CD14-positive monocyte (primary cell): ENCODE results near the gene FARP1. TPM values are rescaled to one million over a fixed set of nuclear protein-coding genes. Genes with fewer than 3 reads are reported as not detected.

ENCODE experiments used
- DNase-seq, 3 donors: peaks; one replicate each; pipeline ENCODE4 v3.0.0-alpha.2; 2011 to 2022
- H2AFZ ChIP-seq: 2 replicates; pipeline ENCODE4 v1.6.0; 2012; ENCODE audit warnings: mild to moderate bottlenecking, low read depth, low read length, inconsistent platforms; ENCODE audit not compliant: insufficient read depth, poor library complexity, severe bottlenecking
- H3K27ac ChIP-seq, 2 donors: 1 replicate in 1 of 2; 2 replicates in 1 of 2; pipeline ENCODE4 v1.5.1; 2012 to 2013; ENCODE audit warnings: low read length in 2 of 2, control low read depth in 1 of 2, inconsistent platforms in 1 of 2, low read depth in 1 of 2, mild to moderate bottlenecking in 1 of 2
- H3K27me3 ChIP-seq, 2 donors: one replicate each; pipeline versions ENCODE4 v1.6.0 to v1.6.1; 2011 to 2013; ENCODE audit warnings: low read length in 2 of 2; ENCODE audit not compliant: control insufficient read depth in 2 of 2, insufficient read depth in 2 of 2
- H3K36me3 ChIP-seq, 2 donors: replicated peaks in 1 of 2; 1 replicate in 1 of 2; 2 replicates in 1 of 2; pipeline versions ENCODE4 v1.5.1 to v1.6.1; 2012 to 2013; ENCODE audit warnings: low read length in 2 of 2, control low read depth in 1 of 2, inconsistent platforms in 1 of 2, mild to moderate bottlenecking in 1 of 2; ENCODE audit not compliant: insufficient read depth in 2 of 2, control insufficient read depth in 1 of 2
- H3K4me1 ChIP-seq, 2 donors: 1 replicate in 1 of 2; 2 replicates in 1 of 2; pipeline versions ENCODE4 v1.5.1 to v1.6.1; 2012 to 2013; ENCODE audit warnings: low read length in 2 of 2, control low read depth in 1 of 2, inconsistent platforms in 1 of 2, mild to moderate bottlenecking in 1 of 2, moderate library complexity in 1 of 2; ENCODE audit not compliant: insufficient read depth in 2 of 2, control insufficient read depth in 1 of 2
- H3K4me2 ChIP-seq: replicated peaks from 2 replicates; pipeline ENCODE3; 2012; ENCODE audit warnings: low read length, moderate library complexity, mild to moderate bottlenecking; ENCODE audit not compliant: poor library complexity, severe bottlenecking; ENCODE audit errors: extremely low read depth
- H3K4me3 ChIP-seq, 3 experiments: fragments of 200-600 bp in 1 of 3; sonication (generic) in 1 of 3; replicated peaks in 1 of 3; 1 replicate in 2 of 3; 2 replicates in 1 of 3; pipeline ENCODE4 v1.5.1; 2011 to 2013; ENCODE audit warnings: low read length in 3 of 3, mild to moderate bottlenecking in 3 of 3, control low read depth in 2 of 3, low read depth in 2 of 3, inconsistent platforms in 1 of 3, moderate library complexity in 1 of 3
- H3K79me2 ChIP-seq: 2 replicates; pipeline ENCODE4 v1.6.0; 2012; ENCODE audit warnings: mild to moderate bottlenecking, control low read depth, inconsistent platforms, low read length, moderate library complexity; ENCODE audit not compliant: insufficient read depth
- H3K9ac ChIP-seq: 2 replicates; pipeline ENCODE4 v1.6.0; 2017; ENCODE audit warnings: low read length, mild to moderate bottlenecking; ENCODE audit not compliant: insufficient read depth, poor library complexity, severe bottlenecking
- H3K9me3 ChIP-seq, 2 donors: replicated peaks in 1 of 2; 1 replicate in 1 of 2; 2 replicates in 1 of 2; pipeline versions ENCODE4 v1.5.1 to v1.6.1; 2012 to 2013; ENCODE audit warnings: low read length in 2 of 2, control low read depth in 1 of 2; ENCODE audit not compliant: control insufficient read depth in 1 of 2, insufficient read depth in 1 of 2
- H4K20me1 ChIP-seq: 2 replicates; pipeline ENCODE4 v1.6.0; 2012; ENCODE audit warnings: mild to moderate bottlenecking, low read length, control low read depth, moderate library complexity; ENCODE audit not compliant: insufficient read depth
- H3K27ac Mint-ChIP-seq, 7 donors: one replicate each; pipeline ENCODE4 v1.8.0; 2020; ENCODE audit warnings: mild to moderate bottlenecking in 7 of 7, mixed read lengths in 7 of 7, moderate library complexity in 6 of 7, inconsistent platforms in 2 of 7
- H3K27me3 Mint-ChIP-seq, 3 donors: one replicate each; pipeline ENCODE4 v1.8.0; 2021 to 2022; ENCODE audit warnings: low read depth in 3 of 3, mild to moderate bottlenecking in 3 of 3, mixed read lengths in 3 of 3, moderate library complexity in 3 of 3, inconsistent platforms in 1 of 3
- H3K36me3 Mint-ChIP-seq, 2 donors: one replicate each; pipeline ENCODE4 v1.8.0; 2020; ENCODE audit warnings: mixed read lengths in 2 of 2, inconsistent platforms in 1 of 2, mild to moderate bottlenecking in 1 of 2
- H3K4me1 Mint-ChIP-seq: one replicate; pipeline ENCODE4 v1.8.0; 2020; ENCODE audit warnings: mild to moderate bottlenecking, mixed read lengths
- H3K4me3 Mint-ChIP-seq, 2 donors: one replicate each; pipeline ENCODE4 v1.8.0; 2020; ENCODE audit warnings: mild to moderate bottlenecking in 2 of 2, mixed read lengths in 2 of 2, moderate library complexity in 1 of 2
- H3K9me3 Mint-ChIP-seq, 7 donors: one replicate each; pipeline ENCODE4 v1.8.0; 2020 to 2022; ENCODE audit warnings: mixed read lengths in 7 of 7, mild to moderate bottlenecking in 6 of 7, moderate library complexity in 6 of 7, inconsistent platforms in 2 of 7
- CTCF ChIP-seq: fragments of 200-600 bp; IDR thresholded peaks from one replicate; pipeline ENCODE4 v1.8.0; 2022; ENCODE audit warnings: antibody characterized with exemption, mild to moderate bottlenecking
- WGBS: methylation state at CpG from one replicate; pipeline ENCODE4 v1.1.5; 2013; ENCODE audit warnings: missing lambda C conversion rate; ENCODE audit not compliant: insufficient coverage; 5-methylcytosine and 5-hydroxymethylcytosine counted together
- intact Hi-C, 2 donors: fragments of 100-400 bp; cut with micrococcal nuclease; formaldehyde crosslinking; loops; one replicate each; pipeline versions ENCODE4 v1.15.0 to v1.15.1; 2023
- polyA plus RNA-seq, 3 donors: library from polyadenylated mRNA; depleted of rRNA in 1 of 3; unstranded in 2 of 3; stranded (reverse) in 1 of 3; fragments of 300-500 nt in 2 of 3; fragments of >200 nt in 1 of 3; fragmentation: Illumina TruSeq in 2 of 3; gene quantifications; 1 replicate in 2 of 3; 2 replicates in 1 of 3; pipeline ENCODE4 v1.2.3, GENCODE V29; 2012 to 2021

Gene FARP1
- polyA plus RNA-seq, 3 donors: 0.01 to 0.16 (median 0.12) TPM

- Mint-ChIP-seq H3K27me3 (peaks cover 0 to 10% (median 2%) of the 10 kb centered on the region in 3 donors), H3K4me3 (no peak overlapping the region), H3K36me3 (no peaks in the 10 kb centered on the region), H3K4me1 (no peaks in the 10 kb centered on the region), H3K27ac (no peak overlapping the region), H3K9me3 (peaks cover 0 to 3% (median 0%) of the 10 kb centered on the region in 7 donors)
- no peak for DNase-seq
- no peak overlapping the region for H3K27ac ChIP-seq
- no peak overlapping the region for H2AFZ ChIP-seq
- TF ChIP-seq CTCF: no peak
- no peaks in the 10 kb centered on the region for H3K4me1 ChIP-seq
- no peaks in the 10 kb centered on the region for H3K79me2 ChIP-seq
- no peaks in the 10 kb centered on the region for H3K27me3 ChIP-seq
- no peak overlapping the region for H3K4me2 ChIP-seq
- H4K20me1 ChIP-seq: no peaks in the 10 kb centered on the region
- intact Hi-C loops: no loop called here
- no peaks in the 10 kb centered on the region for H3K9me3 ChIP-seq
- H3K36me3 ChIP-seq: no peaks in the 10 kb centered on the region
- H3K9ac ChIP-seq: no peak overlapping the region
- 94% methylated on average over 3 of the region's 7 CpGs for WGBS
- H3K4me3 ChIP-seq: no peak overlapping the region
These were observed 280.5 kb downstream of the FARP1 start for GRCh38 chr13:98423417-98423816.

GRCh38 chr13:98427331-98427995, 284.6 kb downstream of the FARP1 start:
- 91% methylated on average over 11 of the region's 13 CpGs for WGBS
- no peak overlapping the region for H3K27ac ChIP-seq
- H3K4me1 Mint-ChIP-seq: no peaks in the 10 kb centered on the region
- H3K4me2 ChIP-seq: no peak overlapping the region
- H3K4me3 Mint-ChIP-seq: no peak overlapping the region
- H4K20me1 ChIP-seq: no peaks in the 10 kb centered on the region
- no peak for DNase-seq
- intact Hi-C loops: no loop called here
- H2AFZ ChIP-seq: no peak overlapping the region
- H3K4me3 ChIP-seq: no peak overlapping the region
- H3K79me2 ChIP-seq: no peaks in the 10 kb centered on the region
- H3K9me3 ChIP-seq: no peaks in the 10 kb centered on the region
- peaks cover 0 to 3% (median 2%) of the 10 kb centered on the region in 3 donors for H3K27me3 Mint-ChIP-seq
- no peak for TF ChIP-seq CTCF
- no peak overlapping the region for H3K27ac Mint-ChIP-seq
- no peaks in the 10 kb centered on the region for H3K4me1 ChIP-seq
- H3K27me3 ChIP-seq: no peaks in the 10 kb centered on the region
- H3K36me3 Mint-ChIP-seq: no peaks in the 10 kb centered on the region
- H3K9ac ChIP-seq: no peak overlapping the region
- H3K9me3 Mint-ChIP-seq: peaks cover 0 to 2% (median 0%) of the 10 kb centered on the region in 7 donors
- no peaks in the 10 kb centered on the region for H3K36me3 ChIP-seq
